DND-41 (cell line): Measurements from ENCODE around the gene POLN.

ENCODE experiments used
- ATAC-seq: fragments of 200-7000 bp; cut with Tn5 transposase; 3 replicates; pipeline ENCODE4 v1.9.1; 2021; ENCODE audit warnings: low read depth; ENCODE audit not compliant: insufficient read depth
- DNase-seq: peaks from one replicate; pipeline ENCODE4 v3.0.0-alpha.2; 2020
- H2AFZ ChIP-seq: 2 replicates; pipeline ENCODE4 v1.6.0; 2012; ENCODE audit warnings: low read depth, low read length
- H3K27ac ChIP-seq: 2 replicates; pipeline ENCODE4 v1.5.1; 2012; ENCODE audit warnings: low read length, inconsistent platforms
- H3K27me3 ChIP-seq: fragments of 200-600 bp; sonication (generic); 2 replicates; pipeline ENCODE4 v1.6.0; 2012; ENCODE audit warnings: low read length, mild to moderate bottlenecking, inconsistent platforms; ENCODE audit not compliant: insufficient read depth, poor library complexity
- H3K36me3 ChIP-seq: 2 replicates; pipeline ENCODE4 v1.5.1; 2012; ENCODE audit warnings: low read length, inconsistent platforms; ENCODE audit not compliant: insufficient read depth
- H3K4me1 ChIP-seq: 2 replicates; pipeline ENCODE4 v1.5.1; 2012; ENCODE audit warnings: mild to moderate bottlenecking, low read length; ENCODE audit not compliant: insufficient read depth
- H3K4me2 ChIP-seq: 2 replicates; pipeline ENCODE4 v1.6.0; 2012; ENCODE audit warnings: mild to moderate bottlenecking, moderate library complexity, low read length, inconsistent platforms; ENCODE audit not compliant: insufficient read depth
- H3K4me3 ChIP-seq, 2 experiments: fragments of 200-600 bp in 1 of 2; shearing (Covaris generic) in 1 of 2; 2 replicates each; pipeline ENCODE4 v1.5.1; 2012 to 2016; ENCODE audit warnings: inconsistent platforms in 2 of 2, low read length in 2 of 2, mild to moderate bottlenecking in 2 of 2, low read depth in 1 of 2, moderate library complexity in 1 of 2
- H3K79me2 ChIP-seq: 2 replicates; pipeline ENCODE4 v1.6.0; 2012; ENCODE audit warnings: low read length, inconsistent platforms; ENCODE audit not compliant: insufficient read depth
- H3K9ac ChIP-seq: 2 replicates; pipeline ENCODE4 v1.6.0; 2012; ENCODE audit warnings: low read depth, mild to moderate bottlenecking, inconsistent platforms, low read length, moderate library complexity
- H3K9me3 ChIP-seq: 2 replicates; pipeline ENCODE4 v1.5.1; 2012; ENCODE audit warnings: low read length, moderate library complexity, mild to moderate bottlenecking, inconsistent platforms; ENCODE audit not compliant: insufficient read depth, severe bottlenecking
- H4K20me1 ChIP-seq: 2 replicates; pipeline ENCODE4 v1.6.0; 2012; ENCODE audit warnings: low read length; ENCODE audit not compliant: insufficient read depth
- EZH2 ChIP-seq: IDR thresholded peaks from 3 replicates; pipeline ENCODE4 v1.6.1; 2012; ENCODE audit warnings: borderline replicate concordance, low read depth, mild to moderate bottlenecking, moderate library complexity, low read length, inconsistent platforms; ENCODE audit not compliant: severe bottlenecking
- TF ChIP-seq, protein P1 (sequence below): IDR thresholded peaks from 2 replicates; pipeline ENCODE4 v1.5.1; 2012; ENCODE audit warnings: borderline replicate concordance, low read length, moderate library complexity, mild to moderate bottlenecking; ENCODE audit not compliant: poor library complexity, severe bottlenecking; ENCODE audit errors: extremely low read depth

Gene POLN

DNA sequence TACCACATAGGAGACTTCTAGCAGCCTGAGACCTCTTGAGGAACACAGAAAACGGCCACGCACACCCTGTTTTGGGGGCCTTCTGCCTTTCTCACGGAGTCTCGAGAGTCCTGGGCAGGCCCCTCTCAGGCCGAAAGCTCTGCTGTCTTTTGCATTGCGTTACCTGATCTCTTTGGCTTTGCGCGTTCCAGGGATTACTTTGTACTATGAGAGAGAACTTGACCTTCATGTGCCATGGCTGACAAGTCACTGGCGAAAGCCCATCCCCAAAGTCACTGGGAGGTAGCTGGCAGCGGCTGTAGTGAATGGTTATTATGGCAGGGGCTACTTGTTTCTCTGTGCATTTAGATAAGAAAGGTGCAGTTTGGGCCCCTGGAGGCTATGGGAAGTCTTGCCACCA, 190.8 kb downstream of the POLN start:
- Histone ChIP-seq H3K4me1 (no peaks in the 10 kb centered on the region), H4K20me1 (no peaks in the 10 kb centered on the region), H3K27ac (no peak overlapping the region), H3K79me2 (no peaks in the 10 kb centered on the region), H3K9ac (no peak overlapping the region), H3K4me3 (no peak overlapping the region), H2AFZ (no peak overlapping the region), H3K36me3 (no peaks in the 10 kb centered on the region), H3K9me3 (no peaks in the 10 kb centered on the region), H3K4me2 (no peak overlapping the region), H3K27me3 (no peaks in the 10 kb centered on the region)
- no peak for ATAC-seq
- no peak for TF ChIP-seq EZH2
- TF ChIP-seq, protein P1, sequence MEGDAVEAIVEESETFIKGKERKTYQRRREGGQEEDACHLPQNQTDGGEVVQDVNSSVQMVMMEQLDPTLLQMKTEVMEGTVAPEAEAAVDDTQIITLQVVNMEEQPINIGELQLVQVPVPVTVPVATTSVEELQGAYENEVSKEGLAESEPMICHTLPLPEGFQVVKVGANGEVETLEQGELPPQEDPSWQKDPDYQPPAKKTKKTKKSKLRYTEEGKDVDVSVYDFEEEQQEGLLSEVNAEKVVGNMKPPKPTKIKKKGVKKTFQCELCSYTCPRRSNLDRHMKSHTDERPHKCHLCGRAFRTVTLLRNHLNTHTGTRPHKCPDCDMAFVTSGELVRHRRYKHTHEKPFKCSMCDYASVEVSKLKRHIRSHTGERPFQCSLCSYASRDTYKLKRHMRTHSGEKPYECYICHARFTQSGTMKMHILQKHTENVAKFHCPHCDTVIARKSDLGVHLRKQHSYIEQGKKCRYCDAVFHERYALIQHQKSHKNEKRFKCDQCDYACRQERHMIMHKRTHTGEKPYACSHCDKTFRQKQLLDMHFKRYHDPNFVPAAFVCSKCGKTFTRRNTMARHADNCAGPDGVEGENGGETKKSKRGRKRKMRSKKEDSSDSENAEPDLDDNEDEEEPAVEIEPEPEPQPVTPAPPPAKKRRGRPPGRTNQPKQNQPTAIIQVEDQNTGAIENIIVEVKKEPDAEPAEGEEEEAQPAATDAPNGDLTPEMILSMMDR: no peak
- no peak for DNase-seq

DNA sequence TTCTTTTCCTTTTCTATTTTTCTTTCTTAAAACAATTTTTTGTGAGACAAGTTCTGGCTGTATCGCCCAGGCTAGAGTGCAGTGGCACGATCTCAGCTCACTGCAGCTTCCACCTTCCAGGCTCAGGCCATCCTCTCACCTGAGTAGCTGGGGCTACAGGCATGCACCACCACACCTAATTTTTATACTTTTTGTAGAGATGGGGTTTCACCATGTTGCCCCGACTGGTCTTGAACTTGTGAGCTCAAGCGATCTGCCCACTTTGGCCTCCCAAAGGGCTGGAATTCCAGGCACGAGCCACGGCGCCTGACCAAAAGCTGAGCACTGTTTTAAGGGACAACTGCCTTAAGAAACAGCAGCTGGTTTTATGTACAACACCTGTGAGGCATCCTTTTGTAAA, 192.1 kb downstream of the POLN start:
- Histone ChIP-seq H3K79me2 (no peaks in the 10 kb centered on the region), H3K4me2 (no peak overlapping the region), H3K9ac (no peak overlapping the region), H3K4me1 (no peaks in the 10 kb centered on the region), H3K27ac (no peak overlapping the region), H3K4me3 (no peak overlapping the region), H3K27me3 (no peaks in the 10 kb centered on the region), H4K20me1 (peaks cover 4% of the 10 kb centered on the region; the same call in 1 of the 2 replicates), H3K36me3 (no peaks in the 10 kb centered on the region), H2AFZ (no peak overlapping the region), H3K9me3 (no peaks in the 10 kb centered on the region)
- DNase-seq (no peak), ATAC-seq (no peak)
- TF ChIP-seq, protein P1: no peak
- TF ChIP-seq EZH2: no peak

DNA sequence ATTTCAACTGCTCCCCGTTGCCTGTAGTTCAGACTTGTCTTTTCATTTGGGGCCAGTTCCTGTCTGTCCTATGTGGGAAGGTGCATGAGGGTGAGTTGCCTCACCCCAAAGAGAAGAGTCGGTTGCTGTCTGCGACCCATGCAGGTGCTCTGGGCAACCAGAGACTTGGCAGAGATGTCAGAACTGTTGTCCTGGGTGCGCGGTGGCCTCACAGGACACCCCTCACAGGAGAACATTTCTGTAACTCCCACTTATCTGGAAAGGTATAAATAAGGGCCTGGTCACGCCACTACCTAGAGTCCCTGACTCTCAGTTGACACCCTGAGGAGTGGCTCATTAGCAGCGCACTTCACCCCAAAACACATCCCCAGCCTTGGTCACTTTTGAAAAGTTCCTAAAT, 192.5 kb downstream of the POLN start:
- no peaks in the 10 kb centered on the region for H3K27me3 ChIP-seq
- H3K9me3 ChIP-seq: no peaks in the 10 kb centered on the region
- H2AFZ ChIP-seq: no peak overlapping the region
- no peak overlapping the region for H3K27ac ChIP-seq
- H4K20me1 ChIP-seq: peaks cover 8% of the 10 kb centered on the region
- TF ChIP-seq EZH2: no peak
- TF ChIP-seq, protein P1: no peak
- no peaks in the 10 kb centered on the region for H3K36me3 ChIP-seq
- no peak overlapping the region for H3K4me2 ChIP-seq
- H3K4me3 ChIP-seq: no peak overlapping the region
- no peak overlapping the region for H3K9ac ChIP-seq
- ATAC-seq (no peak), DNase-seq (no peak)
- no peaks in the 10 kb centered on the region for H3K79me2 ChIP-seq
- no peaks in the 10 kb centered on the region for H3K4me1 ChIP-seq

DNA sequence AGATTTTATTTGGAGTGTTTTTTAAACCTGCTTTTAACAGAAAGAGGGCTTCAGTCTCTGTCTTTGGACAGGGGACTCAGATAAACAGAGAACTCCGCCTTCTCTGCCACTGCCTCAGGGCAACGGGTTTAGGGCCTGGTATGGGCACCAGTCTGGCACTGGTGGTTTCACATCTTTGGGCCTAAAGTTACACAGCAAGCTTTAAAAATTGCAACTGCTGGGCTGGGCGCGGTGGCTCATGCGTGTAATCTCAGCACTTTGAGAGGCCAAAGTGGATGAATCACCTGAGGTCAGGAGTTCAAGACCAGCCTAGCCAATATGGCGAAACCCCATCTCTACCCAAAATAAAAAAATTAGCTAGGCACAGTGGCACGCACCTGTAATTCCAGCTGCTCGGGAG, 193.1 kb downstream of the POLN start:
- TF ChIP-seq, protein P1: no peak
- no peak for TF ChIP-seq EZH2
- no peak overlapping the region for H3K4me2 ChIP-seq
- H3K27ac ChIP-seq: no peak overlapping the region
- ATAC-seq: no peak
- DNase-seq: no peak
- no peaks in the 10 kb centered on the region for H3K4me1 ChIP-seq
- H3K79me2 ChIP-seq: no peaks in the 10 kb centered on the region
- H3K36me3 ChIP-seq: no peaks in the 10 kb centered on the region
- no peak overlapping the region for H3K4me3 ChIP-seq
- no peaks in the 10 kb centered on the region for H3K27me3 ChIP-seq
- no peak overlapping the region for H2AFZ ChIP-seq
- H4K20me1 ChIP-seq: peaks cover 14% of the 10 kb centered on the region
- no peak overlapping the region for H3K9ac ChIP-seq
- no peaks in the 10 kb centered on the region for H3K9me3 ChIP-seq
